HG03520 (cell line): Measurements from ENCODE around the gene SIX3.

Experiments
- ATAC-seq: cut with Tn5 transposase; IDR thresholded peaks from one replicate; pipeline ENCODE4 v1.9.1; 2021; ENCODE audit warnings: mild to moderate bottlenecking, moderate library complexity; ENCODE audit not compliant: unreplicated experiment

The SIX3 gene

DNA sequence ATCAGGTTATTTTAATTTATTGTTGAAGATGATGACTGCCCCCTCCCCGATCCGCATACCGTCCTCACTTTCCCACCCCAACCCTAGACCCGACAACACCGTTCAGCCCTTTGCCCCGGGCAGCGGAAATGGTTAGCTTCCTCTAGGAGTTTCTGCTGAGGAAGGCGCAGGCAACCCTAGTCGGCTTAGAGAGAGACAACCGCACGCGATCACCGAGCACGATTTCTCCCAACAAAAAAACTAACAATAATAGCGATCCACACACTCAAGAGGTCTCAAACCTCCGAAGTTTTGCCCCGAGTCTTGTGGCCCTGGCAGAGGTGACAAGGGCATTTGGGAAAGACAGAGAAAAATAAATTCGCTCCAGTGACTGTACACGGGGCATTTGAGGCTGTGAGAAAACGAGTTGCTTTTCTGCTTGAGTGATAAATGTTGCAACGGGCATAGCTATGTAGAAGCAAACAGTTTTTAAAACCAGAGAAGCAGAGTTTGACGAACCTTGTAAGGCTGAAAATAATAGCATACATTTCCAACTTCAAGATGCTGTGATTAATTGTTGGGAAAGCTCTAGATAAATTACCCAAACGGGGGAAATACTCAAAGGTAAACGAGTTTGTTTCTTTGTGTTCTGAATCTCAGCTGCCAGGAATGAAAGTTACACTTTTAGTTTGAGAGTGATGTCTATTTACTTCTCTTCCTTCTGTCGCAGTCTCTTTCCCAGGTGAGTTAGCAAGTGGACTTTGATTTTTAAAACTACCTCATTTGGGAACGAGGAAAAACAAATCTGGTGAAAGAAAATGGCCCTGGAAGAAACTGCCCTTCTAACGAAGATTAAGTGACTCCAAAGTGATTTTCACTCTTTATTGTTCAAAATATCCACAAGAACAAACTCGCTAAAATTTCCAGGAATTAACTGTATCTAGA, 11.0 kb upstream of the SIX3 start:
- ATAC-seq = no peak

- no peak for ATAC-seq
Observed at GRCh38 chr2:44931198-44931780, 10.2 kb upstream of the SIX3 start.

DNA sequence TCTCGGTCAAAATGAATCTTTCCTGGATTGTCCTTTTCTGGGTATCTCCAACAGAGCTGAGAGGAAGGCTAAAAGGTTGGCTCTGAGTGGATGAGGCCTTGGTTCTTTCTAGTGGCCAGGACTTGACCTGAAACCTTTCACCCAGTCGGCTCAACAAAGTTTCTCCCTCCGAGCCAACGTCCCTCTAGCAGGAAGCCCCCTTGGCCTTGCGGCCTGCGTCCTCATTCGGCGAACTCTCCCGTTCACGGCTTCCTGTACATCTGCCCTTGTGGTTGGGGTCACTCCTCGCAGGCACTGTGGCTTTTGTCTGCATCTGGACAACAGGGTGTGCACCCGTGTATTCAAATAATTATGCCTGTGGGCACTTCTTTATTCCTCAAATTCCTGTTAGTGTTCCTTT, 9.4 kb upstream of the SIX3 start:
- no peak for ATAC-seq

DNA sequence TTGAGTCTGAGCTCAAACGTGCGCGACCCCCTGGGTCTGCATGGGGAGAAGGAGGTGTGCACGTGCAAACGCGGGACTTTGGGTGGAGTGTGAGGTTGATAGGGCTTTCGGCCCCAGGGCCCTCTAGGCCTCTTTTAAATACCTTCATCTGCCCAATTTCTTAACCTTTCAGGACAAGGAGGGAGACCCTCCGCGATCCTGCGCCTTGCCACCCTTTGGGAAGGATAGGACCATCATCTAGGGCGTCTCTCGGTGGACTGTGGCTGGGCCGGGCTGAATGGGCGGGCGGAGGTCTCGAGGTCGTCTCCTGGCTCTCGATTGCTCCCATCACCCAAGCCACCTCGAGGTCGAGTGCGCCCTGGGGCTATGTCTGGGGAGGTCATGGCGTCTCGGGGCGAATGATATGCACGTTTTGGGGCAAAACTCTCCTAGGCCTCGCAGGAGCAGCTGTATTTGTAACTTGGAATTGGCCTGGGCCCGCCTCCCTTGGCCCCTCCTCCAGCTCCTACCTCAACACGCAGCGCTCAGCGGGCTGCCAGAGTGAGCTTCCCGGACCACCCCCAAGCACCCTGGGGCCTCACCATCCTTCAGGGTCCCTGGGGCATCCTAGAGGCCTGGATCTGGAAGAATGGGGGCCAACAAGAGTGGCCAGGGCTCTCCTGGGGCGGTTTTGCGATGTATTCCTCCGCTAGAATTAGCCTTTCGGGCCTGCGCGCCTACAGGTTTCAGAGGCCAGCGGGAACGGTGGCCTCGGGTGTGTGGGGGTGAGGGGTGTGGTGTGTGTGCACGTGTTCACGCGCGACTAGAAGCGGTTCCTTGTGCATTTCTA, 8.7 kb upstream of the SIX3 start:
- no peak for ATAC-seq

- no peak for ATAC-seq
Observed at GRCh38 chr2:44933434-44933951, 8.0 kb upstream of the SIX3 start.

GRCh38 chr2:44934038-44934982, 7.2 kb upstream of the SIX3 start:
- no peak for ATAC-seq

- ATAC-seq = no peak
Observed at GRCh38 chr2:44934983-44935728, 6.3 kb upstream of the SIX3 start.

GRCh38 chr2:44935729-44936098, 5.8 kb upstream of the SIX3 start:
- no peak for ATAC-seq

GRCh38 chr2:44936275-44936674, 5.2 kb upstream of the SIX3 start:
- no peak for ATAC-seq

DNA sequence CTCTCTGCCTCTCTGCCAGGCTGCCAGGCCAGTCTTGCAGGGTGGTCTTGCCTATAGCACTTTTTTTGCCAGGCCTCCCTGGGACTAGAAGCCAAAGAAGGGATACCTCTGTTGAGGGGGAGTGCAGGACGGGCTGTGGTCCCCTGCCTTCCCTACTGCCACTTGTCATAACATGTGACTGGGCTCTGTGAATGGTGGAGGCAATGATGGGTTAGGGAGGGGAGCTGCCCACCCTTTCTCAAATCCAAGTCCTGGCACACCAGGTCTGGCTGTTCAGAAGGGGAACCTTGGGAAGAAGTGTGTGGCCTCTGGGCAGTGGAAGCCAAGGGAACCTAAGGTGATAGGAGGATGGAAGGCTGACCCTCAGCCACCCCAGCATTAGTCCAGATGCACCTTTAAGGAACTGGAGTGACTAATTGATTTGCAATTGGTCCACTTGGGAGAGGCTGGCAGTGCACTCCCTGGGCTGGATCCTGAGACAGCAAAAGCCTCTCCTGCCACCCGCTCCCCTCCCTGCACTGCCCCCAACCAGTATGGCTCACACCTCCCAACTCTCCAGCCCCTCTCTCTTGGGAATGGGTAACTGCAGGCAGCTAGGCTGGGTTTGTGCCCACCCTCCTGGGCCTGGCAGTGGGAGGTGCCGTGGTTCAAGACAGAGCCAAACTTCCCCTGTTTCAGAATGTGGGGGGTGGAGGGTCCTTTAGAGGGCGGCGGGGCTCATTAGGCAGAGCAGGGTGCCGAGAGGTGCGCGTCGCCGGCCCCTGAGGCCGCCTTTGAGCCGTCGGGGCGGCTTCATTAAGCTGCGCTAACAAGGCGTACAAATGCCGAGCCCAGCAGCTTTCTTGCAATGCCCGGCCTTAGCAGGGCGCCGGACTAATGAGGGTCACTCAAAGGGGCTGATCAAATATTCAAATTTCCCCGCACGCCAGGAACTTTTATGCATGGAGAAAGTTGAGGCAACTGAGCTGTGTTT, 4.5 kb upstream of the SIX3 start:
- ATAC-seq = no peak

DNA sequence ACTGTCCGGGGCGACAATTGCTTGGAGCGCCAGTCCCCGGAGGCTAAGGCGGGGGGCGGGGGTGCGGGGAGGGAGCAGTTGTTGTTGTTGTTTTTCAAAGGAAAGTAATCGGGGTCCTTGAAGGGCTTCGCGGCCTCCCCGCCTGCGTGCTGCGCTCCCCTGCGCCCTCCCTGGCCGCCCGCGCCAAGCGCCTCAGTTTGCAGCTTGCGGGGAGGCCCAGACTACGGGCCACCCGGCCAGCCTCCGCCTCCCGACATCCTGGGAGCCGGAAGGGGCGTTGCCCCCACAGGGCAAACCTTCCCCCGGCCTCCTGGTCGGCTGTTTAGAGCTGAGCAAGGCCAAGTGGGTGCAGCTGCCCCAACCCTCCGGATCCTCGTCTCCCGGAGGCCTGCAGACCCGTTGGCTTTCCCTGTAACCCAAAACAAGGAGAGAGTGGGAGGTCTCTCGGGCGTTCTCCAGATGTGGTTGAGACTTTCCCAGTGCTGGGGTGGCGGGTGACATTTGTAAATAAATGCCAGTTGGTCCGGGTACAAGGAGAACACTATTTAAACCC, 3.7 kb upstream of the SIX3 start:
- no peak for ATAC-seq

GRCh38 chr2:44938287-44939105, 3.0 kb upstream of the SIX3 start:
- ATAC-seq = no peak

DNA sequence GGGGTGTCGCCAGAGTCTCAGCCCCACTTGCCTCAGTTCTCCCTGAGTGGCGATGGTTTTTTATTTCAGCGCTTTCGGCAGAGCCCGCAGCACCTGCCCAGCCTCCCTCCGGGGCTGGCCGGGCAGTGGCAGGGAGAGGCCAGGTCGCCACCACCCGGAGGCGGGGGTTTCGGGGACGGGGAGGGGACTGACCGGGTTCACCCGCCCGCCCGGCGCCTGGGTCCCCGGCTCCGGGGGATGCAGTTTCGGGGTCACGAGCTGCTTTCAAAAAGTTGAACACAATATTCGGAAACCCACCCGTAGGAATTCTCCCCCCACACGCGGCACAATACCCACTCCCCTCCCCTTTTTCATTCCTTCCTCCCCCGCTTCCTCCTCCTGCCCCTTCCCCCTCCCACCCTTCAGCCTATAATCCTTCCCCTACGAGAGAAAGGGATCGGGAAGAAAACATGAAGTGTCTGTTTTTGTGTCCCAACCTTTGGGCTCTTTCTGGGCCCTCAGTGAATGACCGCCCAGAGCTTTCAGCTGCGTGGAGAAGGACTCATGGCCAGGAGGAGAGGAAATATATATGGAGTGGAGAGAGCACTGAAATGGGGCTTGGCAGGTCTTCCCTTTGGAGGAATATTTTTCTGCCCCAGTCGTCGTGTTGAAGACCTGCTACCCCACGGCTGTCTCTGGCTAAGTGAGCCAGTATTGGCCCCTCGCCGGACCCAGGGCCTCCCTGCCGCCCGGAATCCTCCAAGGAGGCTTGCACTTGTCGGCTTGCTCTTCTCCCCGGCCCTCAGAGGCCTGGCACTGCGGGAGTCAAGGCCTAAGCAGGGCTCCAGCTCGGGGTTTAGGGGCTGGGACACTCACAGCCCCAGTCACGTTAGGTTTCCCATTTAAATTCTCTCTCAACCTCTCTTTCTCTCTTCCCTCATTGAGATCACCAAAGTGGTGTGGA, 2.1 kb upstream of the SIX3 start:
- no peak for ATAC-seq

GRCh38 chr2:44940049-44940494, 1.4 kb upstream of the SIX3 start:
- no peak for ATAC-seq

- no peak for ATAC-seq
Observed at GRCh38 chr2:44940732-44941464, 604 bp upstream of the SIX3 start.
